ENCODE results near the gene NPRL2. TPM values are rescaled to one million over a fixed set of nuclear protein-coding genes. Genes with fewer than 3 reads are reported as not detected.

The NPRL2 gene
- total RNA-seq, 1 donor from 2014 or later = 16.7 TPM

GRCh38 chr3:50375258-50375931 is 24.8 kb upstream of the NPRL2 start:
- intact Hi-C loops (cut with DNase I) = no loop called here
- ATAC-seq (no peak), DNase-seq (ENCODE audit: missing footprints) (no peak)

GRCh38 chr3:50374363-50375257 is 24.0 kb upstream of the NPRL2 start:
- intact Hi-C loops (cut with DNase I) = no loop called here
- no peak for ATAC-seq
- DNase-seq (ENCODE audit: missing footprints) = no peak

- intact Hi-C loops (cut with DNase I) = no loop called here
- ATAC-seq (no peak), DNase-seq (ENCODE audit: missing footprints) (no peak)
These were observed 22.8 kb upstream of the NPRL2 start for GRCh38 chr3:50373146-50374051.

GRCh38 chr3:50372349-50372748 is 21.8 kb upstream of the NPRL2 start:
- intact Hi-C loops (cut with DNase I) = no loop called here
- no peak for ATAC-seq
- DNase-seq (ENCODE audit: missing footprints) = no peak

GRCh38 chr3:50371133-50371685 is 20.6 kb upstream of the NPRL2 start:
- intact Hi-C loops (cut with DNase I) = no loop called here
- no peak for ATAC-seq
- DNase-seq (ENCODE audit: missing footprints) = no peak

- ATAC-seq = no peak
- intact Hi-C loops (cut with DNase I) = no loop called here
- no peak for DNase-seq (ENCODE audit: missing footprints)
These were observed 20.0 kb upstream of the NPRL2 start for GRCh38 chr3:50370594-50370993.

GRCh38 chr3:50369012-50369670 is 18.6 kb upstream of the NPRL2 start:
- DNase-seq (ENCODE audit: missing footprints) = no peak
- ATAC-seq = no peak
- intact Hi-C loops (cut with DNase I) = no loop called here

GRCh38 chr3:50365842-50366220 is 15.3 kb upstream of the NPRL2 start:
- no peak for ATAC-seq
- no peak for DNase-seq (ENCODE audit: missing footprints)
- intact Hi-C loops (cut with DNase I) = no loop called here

GRCh38 chr3:50365080-50365841 is 14.7 kb upstream of the NPRL2 start:
- ATAC-seq (peak; percentile 88), DNase-seq (ENCODE audit: missing footprints) (peak; percentile 91)
- intact Hi-C loops (cut with DNase I) = no loop called here

- intact Hi-C loops (cut with DNase I) = no loop called here
- no peak for DNase-seq (ENCODE audit: missing footprints)
- ATAC-seq = peak; percentile 33
These were observed 14.1 kb upstream of the NPRL2 start for GRCh38 chr3:50364573-50365079.

GRCh38 chr3:50359760-50360110 is 9.2 kb upstream of the NPRL2 start:
- intact Hi-C loops (cut with DNase I) = no loop called here
- no peak for ATAC-seq

GRCh38 chr3:50358911-50359759 is 8.6 kb upstream of the NPRL2 start, which contains the start of gene TMEM115:
TMEM115 (minus strand) TSS chr3:50359521; CDS start chr3:50359063, 458 bp downstream.
- ATAC-seq = peak; percentile 97
- DNase-seq (ENCODE audit: missing footprints) = peak; percentile 97
- intact Hi-C loops (cut with DNase I) = no loop called here

More at GRCh38 chr3:50359760-50360110, 9.2 kb upstream of the NPRL2 start:
- no peak for DNase-seq (ENCODE audit: missing footprints)

- ATAC-seq (no peak), DNase-seq (ENCODE audit: missing footprints) (no peak)
- intact Hi-C loops (cut with DNase I) = no loop called here
These were observed 7.9 kb upstream of the NPRL2 start for GRCh38 chr3:50358355-50358910.

GRCh38 chr3:50357481-50357880 is 6.9 kb upstream of the NPRL2 start:
- no peak for ATAC-seq
- DNase-seq (ENCODE audit: missing footprints) = no peak
- intact Hi-C loops (cut with DNase I) = no loop called here

GRCh38 chr3:50356553-50356952 is 6.0 kb upstream of the NPRL2 start:
- DNase-seq (ENCODE audit: missing footprints) (no peak), ATAC-seq (no peak)
- intact Hi-C loops (cut with DNase I) = no loop called here

GRCh38 chr3:50355829-50356552 is 5.4 kb upstream of the NPRL2 start:
- no peak for ATAC-seq
- intact Hi-C loops (cut with DNase I) = no loop called here
- DNase-seq (ENCODE audit: missing footprints) = no peak
